K562 (cell line): ENCODE measurements around the gene OSGIN1. TPM values are rescaled to one million over a fixed set of nuclear protein-coding genes. Genes with fewer than 3 reads are reported as not detected.

Experiments
- ATAC-seq: fragments of 200-7000 bp; cut with Tn5 transposase; 3 replicates; pipeline ENCODE4 v1.9.1; 2020; ENCODE audit warnings: moderate library complexity
- BruUV-seq: library from RNA; stranded (reverse); fragments of 400-500 nt; replicated peaks from 2 replicates; lab custom pipeline; 2021; lab: Mats Ljungman, UMichigan
- CTCF ChIA-PET: fragments of 300-600 bp; formaldehyde crosslinking; extraction: SDS; loops from one replicate; lab custom pipeline; 2021; ENCODE audit warnings: low intra/inter-chr PET ratio; lab: Yijun Ruan, JAX
- POLR2A ChIA-PET: fragments of 300-600, 350-650 bp; sonication (Branson Sonifier 250); formaldehyde crosslinking; extraction: SDS; loops from one replicate; lab custom pipeline; 2021; ENCODE audit warnings: antibody characterized with exemption, inconsistent platforms; lab: Yijun Ruan, JAX
- DNase-seq, 4 experiments: peaks; one replicate each; pipeline versions ENCODE4 v3.0.0 to v3.0.0-alpha.2; 2011 to 2018; ENCODE audit warnings: low spot score in 3 of 4, mixed read lengths in 3 of 4; ENCODE audit errors: extremely low read depth in 1 of 4
- FAIRE-seq: peaks from 2 replicates; lab custom pipeline; 2011; peaks lifted over from hg19 to GRCh38; lab: Jason Lieb, UNC
- H2AFZ ChIP-seq: 2 replicates; pipeline ENCODE4 v1.6.0; 2011; ENCODE audit warnings: low read depth, low read length, control low read depth, inconsistent platforms
- H3K27ac ChIP-seq: fragments of 200-600 bp; 3 replicates; pipeline ENCODE4 v1.8.0; 2011; ENCODE audit warnings: low read depth, mild to moderate bottlenecking, control low read depth, inconsistent platforms, low read length, moderate library complexity, mixed read lengths; ENCODE audit errors: extremely low read depth
- H3K27me3 ChIP-seq, 2 experiments: fragments of 300-600 bp in 1 of 2; 2 replicates in 1 of 2; 3 replicates in 1 of 2; pipeline versions ENCODE4 v1.6.0 to v1.8.0; 2011; ENCODE audit warnings: inconsistent platforms in 2 of 2, low read length in 2 of 2, mild to moderate bottlenecking in 1 of 2, mixed read lengths in 1 of 2, moderate library complexity in 1 of 2; ENCODE audit not compliant: control insufficient read depth in 2 of 2, insufficient read depth in 2 of 2
- H3K36me3 ChIP-seq: fragments of 300-600 bp; 3 replicates; pipeline ENCODE4 v1.8.0; 2011; ENCODE audit warnings: mild to moderate bottlenecking, low read length, inconsistent platforms; ENCODE audit not compliant: control insufficient read depth, insufficient read depth
- H3K4me1 ChIP-seq, 2 experiments: fragments of 200-600 bp in 1 of 2; replicated peaks in 1 of 2; 2 replicates in 1 of 2; 3 replicates in 1 of 2; pipeline versions ENCODE4 v1.5.1 to v1.8.0; 2011; ENCODE audit warnings: inconsistent platforms in 2 of 2, low read length in 2 of 2, mild to moderate bottlenecking in 1 of 2, mixed read lengths in 1 of 2, moderate library complexity in 1 of 2; ENCODE audit not compliant: control insufficient read depth in 2 of 2, insufficient read depth in 2 of 2
- H3K4me2 ChIP-seq: 2 replicates; pipeline ENCODE4 v1.6.1; 2011; ENCODE audit warnings: low read length, control low read depth, inconsistent platforms, mixed read lengths; ENCODE audit not compliant: insufficient read depth
- H3K4me3 ChIP-seq: fragments of 200-600 bp; sonication (generic), shearing (Covaris generic); 2 replicates; pipeline ENCODE4 v1.5.1; 2016; ENCODE audit warnings: control low read depth, inconsistent platforms
- H3K79me2 ChIP-seq: fragments of 200-600 bp; 3 replicates; pipeline ENCODE4 v1.8.0; 2011; ENCODE audit warnings: low read length, inconsistent platforms; ENCODE audit not compliant: control insufficient read depth, insufficient read depth
- H3K9ac ChIP-seq, 2 experiments: 2 replicates each; pipeline versions ENCODE4 v1.6.0 to v1.6.1; 2011; ENCODE audit warnings: low read depth in 2 of 2, low read length in 2 of 2, control low read depth in 1 of 2, inconsistent platforms in 1 of 2, mild to moderate bottlenecking in 1 of 2, mixed read lengths in 1 of 2; ENCODE audit not compliant: insufficient read depth in 1 of 2
- H3K9me1 ChIP-seq: one replicate; pipeline ENCODE4 v1.6.0; 2011; ENCODE audit warnings: inconsistent platforms, mild to moderate bottlenecking, low read length, moderate library complexity; ENCODE audit not compliant: control insufficient read depth, insufficient read depth
- H3K9me3 ChIP-seq: replicated peaks from 2 replicates; pipeline ENCODE4 v1.5.1; 2011; ENCODE audit warnings: low read depth, low read length, inconsistent platforms; ENCODE audit not compliant: control insufficient read depth, insufficient read depth
- H4K20me1 ChIP-seq: replicated peaks from 2 replicates; pipeline ENCODE4 v1.6.1; 2011; ENCODE audit warnings: low read length, inconsistent platforms, mixed read lengths; ENCODE audit not compliant: control insufficient read depth, insufficient read depth
- BHLHE40 ChIP-seq: IDR thresholded peaks from 2 replicates; pipeline ENCODE4 v1.6.1; 2011; ENCODE audit warnings: low read length, improper control_type of control experiment
- E2F4 ChIP-seq: sonication (generic); formaldehyde crosslinking; IDR thresholded peaks from 2 replicates; pipeline ENCODE4 v1.8.0; 2022; ENCODE audit warnings: mild to moderate bottlenecking, low read depth, missing genetic modification reagents
- FOXO4 ChIP-seq: fragments of 450-650 bp; formaldehyde crosslinking; IDR thresholded peaks from 2 replicates; pipeline ENCODE4 v1.4.0; 2020; ENCODE audit warnings: mild to moderate bottlenecking, moderate library complexity
- HDGF ChIP-seq: fragments of 450-650 bp; IDR thresholded peaks from 2 replicates; pipeline ENCODE4 v1.6.1; 2016
- IRF9 ChIP-seq: fragments of 450-650 bp; IDR thresholded peaks from 2 replicates; pipeline ENCODE4 v1.6.1; 2016; ENCODE audit warnings: missing biosample characterization, missing genetic modification characterization
- PCBP1 ChIP-seq: fragments of 200-400 bp; formaldehyde crosslinking; IDR thresholded peaks from 2 replicates; pipeline ENCODE4 v1.6.1; 2018; ENCODE audit warnings: mild to moderate bottlenecking, low read depth, low read length; ENCODE audit not compliant: poor library complexity, severe bottlenecking
- PRMT5 ChIP-seq: sonication (generic); formaldehyde crosslinking; IDR thresholded peaks from 2 replicates; pipeline ENCODE4 v1.5.0; 2020; ENCODE audit warnings: missing genetic modification reagents
- SMARCE1 ChIP-seq: fragments of 450-650 bp; IDR thresholded peaks from 2 replicates; pipeline ENCODE4 v1.7.1; 2016; ENCODE audit warnings: mild to moderate bottlenecking
- WGBS: fragments of 100-300 bp; shearing (Covaris generic); methylation state at CpG from one replicate; pipeline ENCODE4 v1.1.6; 2016; ENCODE audit warnings: low coverage, mixed read lengths; ENCODE audit not compliant: insufficient coverage; ENCODE audit errors: missing lambda C conversion rate; 5-methylcytosine and 5-hydroxymethylcytosine counted together
- in situ Hi-C: fragments of 300-500 bp; cut with MboI; formaldehyde crosslinking; loops from 4 replicates; pipeline ENCODE4 v1.15.0; 2018; ENCODE audit warnings: inconsistent platforms, mixed read lengths
- intact Hi-C: fragments of 100-400 bp; cut with micrococcal nuclease; formaldehyde crosslinking; loops from 2 replicates; pipeline ENCODE4 v1.14.2; 2022
- polyA plus RNA-seq, 8 experiments: library from polyadenylated mRNA; depleted of rRNA in 4 of 8; stranded (reverse) in 5 of 8; unstranded in 3 of 8; fragments of >200 nt; fragmentation: Nextera tagmentation in 2 of 8; fragmentation: Illumina TruSeq in 1 of 8; extraction: Ambion mirVana in 2 of 8; extraction: Trizol in 1 of 8; gene quantifications; 2 replicates each; pipeline versions ENCODE4 v1.2.1 to v1.2.3, GENCODE V29; 2011 to 2014; ENCODE audit warnings: inconsistent platforms in 1 of 8, missing spikeins in 1 of 8
- total RNA-seq, 7 experiments: library from RNA; depleted of rRNA in 6 of 7; stranded (reverse); fragments of >200 nt in 6 of 7; fragmentation: Illumina TruSeq in 2 of 7; extraction: Trizol in 2 of 7; gene quantifications; 2 replicates each; pipeline versions ENCODE4 v1.2.1 to v1.2.3, GENCODE V29; 2011 to 2021; ENCODE audit warnings: low replicate concordance in 1 of 7

Gene OSGIN1
- total and polyA plus RNA-seq, 9 of the 15 experiments (the other 6 are each of a cell fraction or from before 2014, with no cell fraction given): 0.03 to 3.6 (median 1.6) TPM

GRCh38 chr16:83974475-83974874, 21.4 kb downstream of the OSGIN1 start:
- intact Hi-C loops: no loop called here
- Histone ChIP-seq H2AFZ (no peak overlapping the region), H3K27ac (no peak overlapping the region), H3K4me1 (peaks cover 0 to 14% of the 10 kb centered on the region in 2 experiments; a peak in 1 of 5 replicates), H3K9me1 (no peaks in the 10 kb centered on the region), H3K36me3 (no peaks in the 10 kb centered on the region), H3K4me3 (no peak overlapping the region), H3K9ac (no peak overlapping the region), H3K9me3 (peaks cover 4% of the 10 kb centered on the region; the same call in 1 of the 2 replicates), H3K4me2 (no peak overlapping the region), H4K20me1 (0 out of 2 replicates have a peak, but pooled peaks cover 21% of the 10 kb centered on the region), H3K79me2 (no peaks in the 10 kb centered on the region), H3K27me3 (peaks cover 30 to 88% of the 10 kb centered on the region in 2 experiments; a peak in 4 of 5 replicates)
- ChIA-PET POLR2A (interaction anchor here (0.6 to 0.7 kb wide), 2 partner anchors 281 to 509 kb away, joined by 3 read pairs; no protein-coding TSS in a partner anchor), CTCF (interaction anchor here (0.5 kb wide), 1 partner anchor 826 kb away, joined by 3 read pairs; no protein-coding TSS in a partner anchor)
- in situ Hi-C loops: loop anchor here (10.0 kb wide), 1 partner anchor 70 kb away; the partner anchor contains the start of gene SLC38A8
- ATAC-seq (no peak), DNase-seq (no peak), FAIRE-seq (no peak)
- BruUV-seq: no TSS peak
- WGBS: 4% methylated on average over 7 of the region's 7 CpGs
- 0 out of 2 replicates have a peak, but pooled peaks have one; percentile 30 for TF ChIP-seq BHLHE40
- no peak for TF ChIP-seq PCBP1

GRCh38 chr16:83975590-83976260, 22.7 kb downstream of the OSGIN1 start:
- no TSS peak for BruUV-seq
- CTCF ChIA-PET: no interaction called here
- peaks cover 30 to 84% of the 10 kb centered on the region in 2 experiments; a peak in 4 of 5 replicates for H3K27me3 ChIP-seq
- POLR2A ChIA-PET: interaction anchor here (0.6 to 1.1 kb wide), 4 partner anchors 67 to 1372 kb away, joined by 3 to 5 read pairs (median 3); partner anchors contain the start of gene SLC38A8
- H3K79me2 ChIP-seq: no peaks in the 10 kb centered on the region
- H3K4me2 ChIP-seq: no peak overlapping the region
- in situ Hi-C loops (loop anchor here (10.0 kb wide), 1 partner anchor 69 kb away; the partner anchor contains the start of gene SLC38A8), intact Hi-C loops (no loop called here)
- H3K9ac ChIP-seq: no peak overlapping the region
- H3K36me3 ChIP-seq: no peaks in the 10 kb centered on the region
- peaks cover 0 to 7% of the 10 kb centered on the region in 2 experiments; a peak in 2 of 5 replicates for H3K4me1 ChIP-seq
- ATAC-seq (no peak), DNase-seq (no peak), FAIRE-seq (no peak)
- H3K4me3 ChIP-seq: no peak overlapping the region
- H3K9me3 ChIP-seq: peaks cover 4% of the 10 kb centered on the region; the same call in 1 of the 2 replicates
- H2AFZ ChIP-seq: no peak overlapping the region
- 0 out of 2 replicates have a peak, but pooled peaks cover 14% of the 10 kb centered on the region for H4K20me1 ChIP-seq
- no peaks in the 10 kb centered on the region for H3K9me1 ChIP-seq
- WGBS: 20% methylated on average over 15 of the region's 15 CpGs
- no peak overlapping the region for H3K27ac ChIP-seq
- no peak for TF ChIP-seq E2F4 (CRISPR knock-in tag)
- TF ChIP-seq PRMT5 (CRISPR knock-in tag): no peak
- TF ChIP-seq IRF9 (tag): no peak
- TF ChIP-seq FOXO4 (CRISPR knock-in tag): no peak
- TF ChIP-seq HDGF: no peak
- no peak for TF ChIP-seq SMARCE1
